ENCODE measurements around the gene KIRREL3.

DNA sequence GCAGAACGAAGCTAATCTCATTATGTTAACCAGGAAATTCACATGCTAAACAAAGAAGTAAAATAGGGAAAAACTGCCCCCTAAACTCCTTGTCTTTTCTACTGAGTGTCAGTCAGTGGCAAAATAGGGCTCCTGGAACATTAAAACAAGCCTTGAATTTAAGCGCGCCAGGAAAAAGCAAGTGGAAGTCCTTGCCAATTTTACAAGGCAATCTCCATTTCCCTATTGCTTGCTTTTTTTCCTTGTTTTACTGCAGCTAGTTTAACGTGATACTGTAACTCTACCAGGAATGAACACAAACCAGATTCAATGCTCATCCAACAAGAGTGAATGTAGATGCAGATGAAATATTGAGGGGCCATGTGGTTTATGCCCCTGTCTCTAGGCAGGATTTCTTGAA is 28.1 kb upstream of the KIRREL3 start:
- no peak for TF ChIP-seq CTCF (conservative IDR thresholded peaks at IDR 0.05; ENCODE audit: low read depth, low read length)
- TF ChIP-seq EZH2 (IDR thresholded peaks at IDR 0.05; ENCODE audit: low read length, unreplicated experiment) = no peak
- TF ChIP-seq EZH2phosphoT487 (IDR thresholded peaks at IDR 0.05; ENCODE audit: borderline replicate concordance, low read length) = no peak

Measured in PC-3 (cell line).